K562 (cell line): Measurements from ENCODE around the gene TPX2. TPM values are rescaled to one million over a fixed set of nuclear protein-coding genes. Genes with fewer than 3 reads are reported as not detected.

Source experiments
- ATAC-seq: fragments of 200-7000 bp; cut with Tn5 transposase; 3 replicates; pipeline ENCODE4 v1.9.1; 2020; ENCODE audit warnings: moderate library complexity
- BruUV-seq: library from RNA; stranded (reverse); fragments of 400-500 nt; replicated peaks from 2 replicates; lab custom pipeline; 2021; lab: Mats Ljungman, UMichigan
- CTCF ChIA-PET: fragments of 300-600 bp; formaldehyde crosslinking; extraction: SDS; loops from one replicate; lab custom pipeline; 2021; ENCODE audit warnings: low intra/inter-chr PET ratio; lab: Yijun Ruan, JAX
- POLR2A ChIA-PET: fragments of 300-600, 350-650 bp; sonication (Branson Sonifier 250); formaldehyde crosslinking; extraction: SDS; loops from one replicate; lab custom pipeline; 2021; ENCODE audit warnings: antibody characterized with exemption, inconsistent platforms; lab: Yijun Ruan, JAX
- DNase-seq, 4 experiments: peaks; one replicate each; pipeline versions ENCODE4 v3.0.0 to v3.0.0-alpha.2; 2011 to 2018; ENCODE audit warnings: low spot score in 3 of 4, mixed read lengths in 3 of 4; ENCODE audit errors: extremely low read depth in 1 of 4
- FAIRE-seq: peaks from 2 replicates; lab custom pipeline; 2011; peaks lifted over from hg19 to GRCh38; lab: Jason Lieb, UNC
- H2AFZ ChIP-seq: 2 replicates; pipeline ENCODE4 v1.6.0; 2011; ENCODE audit warnings: low read depth, low read length, control low read depth, inconsistent platforms
- H3K27ac ChIP-seq: fragments of 200-600 bp; 3 replicates; pipeline ENCODE4 v1.8.0; 2011; ENCODE audit warnings: low read depth, mild to moderate bottlenecking, control low read depth, inconsistent platforms, low read length, moderate library complexity, mixed read lengths; ENCODE audit errors: extremely low read depth
- H3K27me3 ChIP-seq, 2 experiments: fragments of 300-600 bp in 1 of 2; 2 replicates in 1 of 2; 3 replicates in 1 of 2; pipeline versions ENCODE4 v1.6.0 to v1.8.0; 2011; ENCODE audit warnings: inconsistent platforms in 2 of 2, low read length in 2 of 2, mild to moderate bottlenecking in 1 of 2, mixed read lengths in 1 of 2, moderate library complexity in 1 of 2; ENCODE audit not compliant: control insufficient read depth in 2 of 2, insufficient read depth in 2 of 2
- H3K36me3 ChIP-seq: fragments of 300-600 bp; 3 replicates; pipeline ENCODE4 v1.8.0; 2011; ENCODE audit warnings: mild to moderate bottlenecking, low read length, inconsistent platforms; ENCODE audit not compliant: control insufficient read depth, insufficient read depth
- H3K4me1 ChIP-seq, 2 experiments: fragments of 200-600 bp in 1 of 2; replicated peaks in 1 of 2; 2 replicates in 1 of 2; 3 replicates in 1 of 2; pipeline versions ENCODE4 v1.5.1 to v1.8.0; 2011; ENCODE audit warnings: inconsistent platforms in 2 of 2, low read length in 2 of 2, mild to moderate bottlenecking in 1 of 2, mixed read lengths in 1 of 2, moderate library complexity in 1 of 2; ENCODE audit not compliant: control insufficient read depth in 2 of 2, insufficient read depth in 2 of 2
- H3K4me2 ChIP-seq: 2 replicates; pipeline ENCODE4 v1.6.1; 2011; ENCODE audit warnings: low read length, control low read depth, inconsistent platforms, mixed read lengths; ENCODE audit not compliant: insufficient read depth
- H3K4me3 ChIP-seq: fragments of 200-600 bp; sonication (generic), shearing (Covaris generic); 2 replicates; pipeline ENCODE4 v1.5.1; 2016; ENCODE audit warnings: control low read depth, inconsistent platforms
- H3K79me2 ChIP-seq: fragments of 200-600 bp; 3 replicates; pipeline ENCODE4 v1.8.0; 2011; ENCODE audit warnings: low read length, inconsistent platforms; ENCODE audit not compliant: control insufficient read depth, insufficient read depth
- H3K9ac ChIP-seq, 2 experiments: 2 replicates each; pipeline versions ENCODE4 v1.6.0 to v1.6.1; 2011; ENCODE audit warnings: low read depth in 2 of 2, low read length in 2 of 2, control low read depth in 1 of 2, inconsistent platforms in 1 of 2, mild to moderate bottlenecking in 1 of 2, mixed read lengths in 1 of 2; ENCODE audit not compliant: insufficient read depth in 1 of 2
- H3K9me1 ChIP-seq: one replicate; pipeline ENCODE4 v1.6.0; 2011; ENCODE audit warnings: inconsistent platforms, mild to moderate bottlenecking, low read length, moderate library complexity; ENCODE audit not compliant: control insufficient read depth, insufficient read depth
- H3K9me3 ChIP-seq: replicated peaks from 2 replicates; pipeline ENCODE4 v1.5.1; 2011; ENCODE audit warnings: low read depth, low read length, inconsistent platforms; ENCODE audit not compliant: control insufficient read depth, insufficient read depth
- H4K20me1 ChIP-seq: replicated peaks from 2 replicates; pipeline ENCODE4 v1.6.1; 2011; ENCODE audit warnings: low read length, inconsistent platforms, mixed read lengths; ENCODE audit not compliant: control insufficient read depth, insufficient read depth
- FUS ChIP-seq: fragments of 200-400 bp; formaldehyde crosslinking; optimal IDR thresholded peaks from 2 replicates; pipeline ENCODE3; 2017; ENCODE audit warnings: low read depth, low read length
- HOXB6 ChIP-seq: fragments of 250-450 bp; sonication (Bioruptor Pico); IDR thresholded peaks from 2 replicates; pipeline ENCODE4 v1.5.1; 2022; ENCODE audit warnings: mild to moderate bottlenecking, borderline replicate concordance
- NR1H2 ChIP-seq: sonication (generic); formaldehyde crosslinking; IDR thresholded peaks from 2 replicates; pipeline ENCODE4 v1.4.0; 2020; ENCODE audit warnings: mild to moderate bottlenecking, missing genetic modification reagents
- REST ChIP-seq, 2 experiments: fragments of 450-650 bp; formaldehyde crosslinking in 1 of 2; IDR thresholded peaks; 2 replicates each; pipeline versions ENCODE4 v1.4.0 to v1.6.1; 2014 to 2020; ENCODE audit warnings: mild to moderate bottlenecking in 2 of 2, borderline replicate concordance in 1 of 2, low read depth in 1 of 2
- SIRT6 ChIP-seq: IDR thresholded peaks from one replicate; pipeline ENCODE4 v1.6.1; 2012; ENCODE audit warnings: low read depth, mild to moderate bottlenecking, control low read depth, inconsistent platforms, low read length, moderate library complexity
- TAF9B ChIP-seq: fragments of 450-650 bp; IDR thresholded peaks from 2 replicates; pipeline ENCODE4 v1.6.1; 2018; ENCODE audit warnings: mild to moderate bottlenecking; ENCODE audit not compliant: partially characterized antibody
- ZC3H11A ChIP-seq: IDR thresholded peaks from 2 replicates; pipeline ENCODE4 v1.6.1; 2012; ENCODE audit warnings: low read depth, low read length, improper control_type of control experiment
- ZHX1 ChIP-seq: fragments of 150-350 bp; conservative IDR thresholded peaks from 2 replicates; pipeline ENCODE4 v1.6.1; 2014; ENCODE audit warnings: low read length
- ZNF175 ChIP-seq: fragments of 200-800 bp; sonication (Bioruptor generic); IDR thresholded peaks from 2 replicates; pipeline ENCODE4 v1.6.1; 2016; ENCODE audit warnings: low read depth, mild to moderate bottlenecking, missing genetic modification characterization, missing compliant biosample characterization
- WGBS: fragments of 100-300 bp; shearing (Covaris generic); methylation state at CpG from one replicate; pipeline ENCODE4 v1.1.6; 2016; ENCODE audit warnings: low coverage, mixed read lengths; ENCODE audit not compliant: insufficient coverage; ENCODE audit errors: missing lambda C conversion rate; 5-methylcytosine and 5-hydroxymethylcytosine counted together
- in situ Hi-C: fragments of 300-500 bp; cut with MboI; formaldehyde crosslinking; loops from 4 replicates; pipeline ENCODE4 v1.15.0; 2018; ENCODE audit warnings: inconsistent platforms, mixed read lengths
- intact Hi-C: fragments of 100-400 bp; cut with micrococcal nuclease; formaldehyde crosslinking; loops from 2 replicates; pipeline ENCODE4 v1.14.2; 2022
- polyA plus RNA-seq, 8 experiments: library from polyadenylated mRNA; depleted of rRNA in 4 of 8; stranded (reverse) in 5 of 8; unstranded in 3 of 8; fragments of >200 nt; fragmentation: Nextera tagmentation in 2 of 8; fragmentation: Illumina TruSeq in 1 of 8; extraction: Ambion mirVana in 2 of 8; extraction: Trizol in 1 of 8; gene quantifications; 2 replicates each; pipeline versions ENCODE4 v1.2.1 to v1.2.3, GENCODE V29; 2011 to 2014; ENCODE audit warnings: inconsistent platforms in 1 of 8, missing spikeins in 1 of 8
- total RNA-seq, 7 experiments: library from RNA; depleted of rRNA in 6 of 7; stranded (reverse); fragments of >200 nt in 6 of 7; fragmentation: Illumina TruSeq in 2 of 7; extraction: Trizol in 2 of 7; gene quantifications; 2 replicates each; pipeline versions ENCODE4 v1.2.1 to v1.2.3, GENCODE V29; 2011 to 2021; ENCODE audit warnings: low replicate concordance in 1 of 7

TPX2 gene
- total and polyA plus RNA-seq, 9 of the 15 experiments (the other 6 are each of a cell fraction or from before 2014, with no cell fraction given) = 48.0 to 241 (median 133) TPM

- Histone ChIP-seq H4K20me1 (no peaks in the 10 kb centered on the region), H3K36me3 (no peaks in the 10 kb centered on the region), H3K9ac (0 out of 4 replicates have a peak overlapping the region, but pooled peaks of 1 of the 2 experiments have one; percentile 42), H3K79me2 (no peaks in the 10 kb centered on the region), H2AFZ (no peak overlapping the region), H3K4me3 (no peak overlapping the region), H3K9me1 (no peaks in the 10 kb centered on the region), H3K27me3 (no peaks in the 10 kb centered on the region; a peak in 1 of 5 replicates), H3K27ac (no peak overlapping the region), H3K4me1 (peaks cover 27 to 54% of the 10 kb centered on the region in 2 experiments), H3K4me2 (no peak overlapping the region), H3K9me3 (no peaks in the 10 kb centered on the region)
- in situ Hi-C loops (loop anchor here (25.0 kb wide), 1 partner anchor 821 kb away; the partner anchor contains the start of gene C20orf203), intact Hi-C loops (no loop called here)
- ATAC-seq (no peak), FAIRE-seq (no peak), DNase-seq (no peak)
- ChIA-PET CTCF (no interaction called here), POLR2A (interaction anchor here (0.6 to 1.5 kb wide), 2 partner anchors 12 to 38 kb away, joined by 3 to 4 read pairs; no protein-coding TSS in a partner anchor)
- BruUV-seq = no TSS peak
- WGBS = 41% methylated on average over 15 of the region's 15 CpGs
- TF ChIP-seq REST (IDR thresholded peaks at IDR 0.05; ENCODE audit: borderline replicate concordance) = no peak
- no peak for TF ChIP-seq REST (CRISPR knock-in tag; IDR thresholded peaks at IDR 0.05; ENCODE audit: low read depth)
- TF ChIP-seq ZNF175 (CRISPR knock-in tag) = no peak
- no peak for TF ChIP-seq ZC3H11A
- no peak for TF ChIP-seq FUS
- no peak for TF ChIP-seq SIRT6
- TF ChIP-seq TAF9B = no peak
- TF ChIP-seq HOXB6 = no peak
- TF ChIP-seq ZHX1 = no peak
- no peak for TF ChIP-seq NR1H2 (CRISPR knock-in tag)
Measured at GRCh38 chr20:31840906-31841816, 102.1 kb downstream of the TPX2 start.
